Testis (tissue), 2 donors: ENCODE results near the gene ADARB1.

ENCODE experiments used
- POLR2A ChIP-seq: fragments of 450-650 bp; IDR thresholded peaks from one replicate; pipeline ENCODE4 v1.6.1; 2017; ENCODE audit warnings: antibody characterized with exemption, mild to moderate bottlenecking, moderate library complexity
- TF ChIP-seq, protein P1 (sequence below), 3 experiments: fragments of 450-650 bp in 2 of 3; fragments of 200-600 bp in 1 of 3; sonication (generic) in 1 of 3; IDR thresholded peaks; one replicate each; pipeline ENCODE4 v1.5.1; 2016 to 2019; ENCODE audit warnings: antibody characterized with exemption in 3 of 3, mild to moderate bottlenecking in 2 of 3, moderate library complexity in 1 of 3

GRCh38 chr21:45158491-45159423 lies 84.4 kb downstream of the ADARB1 start:
- TF ChIP-seq, protein P1, sequence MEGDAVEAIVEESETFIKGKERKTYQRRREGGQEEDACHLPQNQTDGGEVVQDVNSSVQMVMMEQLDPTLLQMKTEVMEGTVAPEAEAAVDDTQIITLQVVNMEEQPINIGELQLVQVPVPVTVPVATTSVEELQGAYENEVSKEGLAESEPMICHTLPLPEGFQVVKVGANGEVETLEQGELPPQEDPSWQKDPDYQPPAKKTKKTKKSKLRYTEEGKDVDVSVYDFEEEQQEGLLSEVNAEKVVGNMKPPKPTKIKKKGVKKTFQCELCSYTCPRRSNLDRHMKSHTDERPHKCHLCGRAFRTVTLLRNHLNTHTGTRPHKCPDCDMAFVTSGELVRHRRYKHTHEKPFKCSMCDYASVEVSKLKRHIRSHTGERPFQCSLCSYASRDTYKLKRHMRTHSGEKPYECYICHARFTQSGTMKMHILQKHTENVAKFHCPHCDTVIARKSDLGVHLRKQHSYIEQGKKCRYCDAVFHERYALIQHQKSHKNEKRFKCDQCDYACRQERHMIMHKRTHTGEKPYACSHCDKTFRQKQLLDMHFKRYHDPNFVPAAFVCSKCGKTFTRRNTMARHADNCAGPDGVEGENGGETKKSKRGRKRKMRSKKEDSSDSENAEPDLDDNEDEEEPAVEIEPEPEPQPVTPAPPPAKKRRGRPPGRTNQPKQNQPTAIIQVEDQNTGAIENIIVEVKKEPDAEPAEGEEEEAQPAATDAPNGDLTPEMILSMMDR (IDR thresholded peaks at IDR 0.05), result no peak
- no peak for TF ChIP-seq POLR2A
